NCI-H748 (cell line): Measurements from ENCODE around the gene CCDC40.

Experiments
- DNase-seq: peaks from one replicate; lab custom pipeline; 2025; ENCODE audit not compliant: unreplicated experiment; lab: John Stamatoyannopoulos, UW

The CCDC40 gene

DNA sequence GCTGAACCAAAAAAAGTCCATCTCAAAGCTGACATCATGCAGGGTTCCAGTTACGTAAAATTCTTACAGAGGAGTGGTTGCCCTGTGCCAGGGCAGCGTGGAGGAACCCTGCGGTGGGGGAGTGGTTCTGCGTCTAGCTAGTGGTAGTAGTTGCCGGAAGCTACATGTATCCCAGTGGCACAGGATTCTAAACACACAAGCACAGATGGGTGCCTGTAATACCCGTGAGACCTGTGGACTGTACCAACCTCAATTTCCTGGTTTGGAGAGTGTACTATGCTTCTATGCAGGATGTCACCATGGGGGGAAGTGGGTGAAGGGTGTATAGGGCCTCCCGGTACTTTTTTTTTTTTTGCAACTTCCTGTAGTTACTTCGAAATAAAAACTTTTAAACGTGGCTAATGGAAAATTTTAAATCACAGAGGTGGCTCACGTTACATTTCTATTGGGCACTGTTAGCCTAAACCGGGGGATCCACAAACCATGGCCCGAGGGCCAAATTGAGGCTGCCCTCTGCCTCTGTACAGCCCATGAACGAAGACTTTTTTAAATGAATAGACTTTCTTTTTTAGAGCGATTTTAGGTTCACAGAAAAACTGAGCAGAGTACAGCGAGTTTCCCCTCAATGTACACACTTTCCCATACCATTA, 39.3 kb upstream of the CCDC40 start:
- no peak for DNase-seq

DNA sequence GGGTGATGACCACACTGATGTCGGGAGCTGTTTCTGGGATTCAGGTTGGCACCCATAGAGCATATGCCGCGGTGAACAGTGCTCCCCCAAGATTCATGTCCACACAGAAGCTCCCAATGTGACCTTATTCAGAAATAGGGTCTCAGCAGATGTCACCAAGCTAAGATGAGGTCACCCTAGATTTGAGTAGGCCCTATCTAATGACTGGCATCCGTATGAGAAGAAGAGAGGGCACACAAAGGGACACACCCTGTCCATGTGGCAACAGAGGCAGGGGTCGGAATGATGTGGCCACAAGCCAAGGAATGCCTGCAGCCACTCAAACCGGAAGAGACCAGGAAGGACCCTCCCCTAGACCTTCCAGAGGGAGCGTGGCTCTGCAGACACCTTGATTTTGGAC, 36.3 kb upstream of the CCDC40 start:
- no peak for DNase-seq

DNA sequence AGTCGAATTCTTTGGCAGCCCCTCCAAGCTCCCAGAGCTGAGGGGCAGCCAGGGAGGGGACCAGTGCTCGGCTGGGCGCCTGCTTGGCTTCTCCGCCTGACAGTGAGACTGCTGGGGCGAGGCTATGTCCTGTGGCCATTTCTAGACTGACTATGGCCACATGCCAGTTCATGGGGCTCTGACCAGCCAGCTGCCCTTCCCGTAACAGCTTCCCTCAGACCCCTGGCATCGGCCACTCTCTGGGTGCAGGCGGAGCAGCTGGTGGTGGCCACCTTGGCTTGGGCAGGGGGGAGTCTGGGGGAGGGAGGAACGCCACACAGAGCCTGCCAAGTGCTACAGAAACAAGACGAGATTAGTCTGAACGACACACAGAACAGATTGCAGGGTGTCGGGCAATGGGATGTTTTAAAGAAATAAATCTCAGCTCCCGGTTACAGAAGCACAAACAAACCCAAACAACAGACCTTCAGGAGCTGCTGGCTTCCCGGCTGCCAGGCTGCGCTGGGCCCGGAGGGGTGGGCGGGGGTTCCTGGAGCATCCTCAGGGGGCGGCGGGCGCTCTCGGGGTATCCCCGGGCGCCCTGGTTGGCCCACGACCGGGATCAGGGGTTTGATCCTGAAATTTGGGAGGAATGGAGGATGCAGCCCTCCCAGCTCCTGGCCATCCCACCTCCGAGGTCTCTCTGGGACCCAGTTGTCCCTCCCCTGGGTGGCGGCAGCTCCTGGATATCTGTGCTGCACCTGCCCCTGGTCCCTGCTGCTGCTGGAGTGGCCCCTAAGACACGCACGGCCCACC, 35.3 kb upstream of the CCDC40 start:
- DNase-seq: no peak

DNA sequence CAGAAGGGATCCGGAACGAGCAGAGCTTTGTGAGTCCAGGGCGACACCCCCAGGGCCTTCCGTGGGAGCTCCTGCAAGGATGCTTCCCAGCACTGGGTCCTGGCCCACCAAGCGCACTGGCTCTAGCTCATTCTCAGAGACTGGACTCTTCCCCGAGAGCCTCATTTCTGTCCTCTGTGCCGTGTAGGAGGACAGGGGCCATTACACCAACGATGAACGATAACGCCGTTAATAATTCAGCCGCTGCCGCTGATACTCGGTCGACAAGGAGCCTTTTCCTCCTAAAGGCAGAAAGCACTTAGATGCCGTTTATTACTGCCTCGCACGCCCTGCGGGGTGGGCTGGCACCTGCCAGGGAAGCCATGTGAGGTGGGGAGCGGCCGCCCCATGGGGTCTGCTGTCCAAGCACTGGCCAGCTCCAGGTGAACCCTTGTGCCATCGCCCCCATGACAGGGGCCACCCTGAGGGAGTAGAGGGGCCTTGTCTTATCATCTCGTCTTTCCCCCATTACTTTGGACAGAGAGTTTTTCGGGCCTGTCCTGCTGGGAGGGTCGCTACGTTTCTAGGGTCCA, 34.3 kb upstream of the CCDC40 start:
- no peak for DNase-seq

DNA sequence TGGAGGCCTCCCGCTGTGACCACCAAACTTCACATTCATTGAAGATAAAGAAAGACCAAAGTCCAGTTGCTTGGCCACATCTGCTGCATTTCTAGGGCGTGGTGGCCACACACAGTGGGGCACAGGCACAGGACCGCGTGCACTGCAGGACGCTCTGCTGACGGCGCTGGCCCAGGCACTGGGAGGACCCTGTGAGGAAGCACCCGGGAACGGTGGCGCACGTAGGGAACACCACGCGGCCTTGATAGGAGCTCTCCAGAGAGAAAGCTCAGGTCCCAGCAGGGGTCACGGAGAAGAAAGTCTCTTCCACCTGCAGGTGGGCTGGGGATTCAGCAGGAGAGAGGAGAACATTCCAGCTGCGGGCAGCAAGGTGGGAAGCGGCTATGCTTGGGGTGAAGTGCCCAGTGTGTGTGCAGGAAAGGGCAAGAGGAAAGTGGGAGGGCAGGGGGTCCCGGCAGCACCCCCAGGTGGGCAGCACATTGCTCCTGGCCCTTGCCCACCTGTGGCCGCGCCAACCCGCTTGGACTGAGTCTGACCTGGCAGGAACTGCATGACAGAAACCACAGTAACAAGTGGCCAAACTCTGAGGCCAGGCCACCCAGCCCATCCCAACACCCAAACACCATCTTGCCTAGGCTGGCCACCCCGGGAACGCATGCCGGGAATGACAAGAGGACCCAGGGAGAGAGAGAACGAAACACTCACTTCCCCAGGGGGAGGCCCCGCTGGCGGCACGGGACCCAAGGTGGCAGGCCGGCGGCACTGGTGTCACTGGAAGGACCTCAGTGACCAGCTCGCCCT, 33.6 kb upstream of the CCDC40 start:
- DNase-seq: no peak

DNA sequence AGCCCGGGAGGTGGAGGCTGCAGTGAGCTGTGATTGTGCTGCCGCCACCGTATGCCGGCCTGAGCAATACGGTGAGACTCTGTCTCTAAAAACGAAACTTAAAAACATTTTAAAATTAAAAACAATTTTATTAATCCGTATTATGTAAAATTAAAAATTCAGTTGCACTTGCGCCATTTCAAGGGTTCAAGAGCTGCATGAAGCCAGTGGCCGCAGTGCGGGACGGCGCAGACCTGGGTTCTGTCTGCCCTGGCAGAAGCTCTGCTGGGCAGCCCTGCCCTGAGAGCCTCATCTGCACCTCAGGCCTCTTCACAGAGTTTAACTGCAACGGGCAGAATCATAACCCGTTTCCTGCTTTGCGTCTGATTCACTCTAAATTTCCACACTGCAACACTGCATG, 32.5 kb upstream of the CCDC40 start:
- DNase-seq: no peak

DNA sequence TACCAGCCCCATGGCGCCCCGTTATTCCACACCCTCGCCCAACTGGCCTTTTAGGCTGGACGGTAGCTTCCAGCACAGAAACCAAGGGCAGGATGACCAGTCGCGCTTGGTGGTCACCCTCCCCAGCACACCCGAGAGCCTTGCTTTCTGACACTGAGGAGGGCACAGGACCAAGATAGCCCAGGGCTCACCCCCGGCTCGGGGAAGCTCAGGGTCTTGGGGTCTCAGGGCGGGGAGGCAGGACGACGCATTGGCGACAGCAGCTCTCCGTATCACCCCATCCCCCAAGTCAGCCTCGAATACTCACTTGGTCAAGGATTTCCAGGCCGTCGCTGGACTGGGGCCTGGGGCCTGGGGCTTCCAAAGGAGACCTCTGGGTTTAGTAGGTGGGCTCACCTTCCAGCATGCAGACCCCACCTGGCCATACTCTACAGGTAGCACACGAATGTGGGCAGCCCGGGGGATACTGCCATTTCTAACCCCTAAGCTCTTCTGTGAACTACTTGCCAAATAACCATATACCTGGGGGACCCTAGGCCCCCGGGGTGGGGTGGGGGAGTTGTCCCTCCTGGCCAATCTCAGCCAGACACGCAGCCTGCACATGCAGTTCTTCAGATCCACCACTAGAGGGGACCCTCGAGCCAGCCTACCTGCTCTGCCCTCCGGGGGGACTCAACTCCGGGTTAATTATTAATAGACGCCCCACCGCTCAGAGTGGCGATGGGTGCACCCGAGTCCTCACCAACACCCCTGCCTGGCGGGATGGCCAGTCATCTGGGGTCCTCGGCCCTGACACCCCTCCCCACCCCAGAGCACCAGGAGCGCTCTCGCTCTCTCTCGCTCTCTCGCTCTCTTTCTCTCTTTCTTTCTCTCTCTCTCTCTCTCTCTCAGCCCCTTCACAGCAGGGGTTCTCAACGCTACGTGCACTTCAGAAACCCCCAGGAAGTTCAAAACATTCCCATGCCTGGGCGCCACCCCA, 30.8 kb upstream of the CCDC40 start:
- DNase-seq: peak; percentile 27

DNA sequence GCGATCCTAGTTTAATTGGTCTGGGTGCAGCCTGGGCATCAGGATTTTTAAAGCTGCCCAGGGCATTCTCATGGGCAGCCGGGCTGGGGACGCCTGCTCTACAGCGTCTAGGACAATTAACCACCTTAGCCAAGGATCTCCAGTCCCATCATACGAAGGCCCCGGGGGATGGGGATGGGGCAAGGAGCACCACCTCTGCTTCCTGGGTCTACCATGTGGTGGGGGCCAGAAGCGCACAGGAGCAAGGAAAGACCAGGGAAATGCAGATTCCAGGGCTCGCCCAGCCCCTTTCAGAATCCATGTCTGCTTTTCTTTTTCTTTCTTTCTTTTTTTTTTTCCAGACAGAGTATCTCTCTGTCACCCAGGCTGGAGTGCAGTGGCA, 30.1 kb upstream of the CCDC40 start:
- no peak for DNase-seq

DNA sequence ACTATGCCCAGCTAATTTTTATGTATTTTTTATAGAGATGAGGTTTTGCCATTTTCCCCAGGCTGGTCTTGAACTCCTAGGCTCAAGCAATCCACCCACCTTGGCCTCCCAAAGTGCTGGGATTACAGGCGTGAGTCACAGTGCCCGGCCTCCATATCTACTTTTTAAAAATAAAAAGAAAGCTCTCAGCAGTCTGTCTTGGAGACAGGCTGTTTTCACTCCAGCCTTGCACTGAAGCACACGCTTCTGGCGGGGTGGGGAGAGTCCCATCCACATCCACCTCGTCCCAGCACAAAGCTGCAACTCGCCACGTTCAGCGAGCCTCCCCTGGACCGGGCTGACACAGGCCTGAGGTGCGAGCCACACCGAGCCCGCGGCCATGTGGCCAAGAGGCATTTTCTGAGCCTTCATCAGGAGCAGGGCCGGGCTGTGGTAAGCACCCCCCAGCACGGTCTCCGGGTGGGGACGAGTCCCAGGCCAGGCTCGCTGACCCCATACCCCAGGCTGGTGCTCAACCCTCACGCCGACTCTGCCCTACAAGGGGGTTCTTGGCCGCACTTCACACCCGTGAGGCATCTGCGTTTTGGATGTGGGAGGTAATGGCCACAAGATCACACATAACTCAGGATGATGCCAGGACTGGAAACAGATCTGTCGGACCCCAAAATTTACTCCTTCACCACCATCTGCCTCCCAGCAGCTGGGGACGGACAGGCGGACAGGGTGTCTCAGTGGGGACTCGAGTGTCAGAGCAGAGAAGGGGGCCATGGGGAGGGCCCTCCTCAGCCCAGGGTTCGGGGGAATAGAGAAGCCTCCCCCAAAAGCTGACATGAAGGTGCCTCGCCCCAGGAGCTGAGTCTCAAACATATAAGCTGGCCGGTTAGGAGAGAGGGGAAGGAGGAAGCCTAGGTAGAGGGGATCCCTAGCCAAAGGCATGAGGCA, 29.4 kb upstream of the CCDC40 start:
- no peak for DNase-seq

DNA sequence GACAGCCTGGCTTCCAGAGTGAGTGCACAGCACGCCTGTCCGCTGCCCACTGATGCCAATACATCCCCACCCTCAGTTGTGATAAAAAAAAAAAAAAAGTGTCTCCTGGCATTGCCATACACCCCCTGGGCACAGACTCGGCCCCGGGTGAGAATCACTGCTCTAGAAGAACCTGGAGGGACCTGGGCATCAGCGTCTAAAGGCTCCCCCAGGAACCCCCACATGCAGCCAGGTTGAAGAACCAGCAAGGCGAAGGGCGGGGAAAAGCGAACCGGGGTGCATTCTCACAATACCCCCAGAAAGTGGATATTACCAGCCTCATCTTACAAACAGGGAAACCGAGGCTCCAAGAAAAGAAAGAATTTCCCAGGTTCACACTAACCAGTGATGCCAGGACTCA, 28.5 kb upstream of the CCDC40 start:
- DNase-seq: no peak

DNA sequence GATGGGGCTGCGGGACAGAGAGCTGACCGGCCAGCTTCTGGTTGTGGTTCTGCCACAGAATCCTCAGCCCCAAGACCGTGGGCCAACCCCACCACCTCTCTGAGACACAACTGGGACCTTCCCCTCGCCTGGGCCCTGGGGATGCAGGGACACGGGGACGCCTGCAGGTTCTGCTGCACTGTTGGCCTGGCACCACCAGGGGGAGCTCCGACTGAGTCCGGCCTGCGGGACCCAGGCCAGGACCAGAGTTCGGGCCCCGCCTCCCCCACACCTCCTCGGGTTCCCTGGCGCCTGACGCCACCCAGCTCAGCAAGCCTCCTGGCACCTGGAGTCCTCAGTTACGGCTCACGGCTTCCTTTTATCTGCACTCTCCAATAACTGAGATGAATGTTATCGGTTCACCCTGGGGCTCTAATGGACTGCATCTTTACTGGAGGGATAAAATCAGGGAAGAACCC, 28.0 kb upstream of the CCDC40 start:
- DNase-seq: peak; percentile 55

DNA sequence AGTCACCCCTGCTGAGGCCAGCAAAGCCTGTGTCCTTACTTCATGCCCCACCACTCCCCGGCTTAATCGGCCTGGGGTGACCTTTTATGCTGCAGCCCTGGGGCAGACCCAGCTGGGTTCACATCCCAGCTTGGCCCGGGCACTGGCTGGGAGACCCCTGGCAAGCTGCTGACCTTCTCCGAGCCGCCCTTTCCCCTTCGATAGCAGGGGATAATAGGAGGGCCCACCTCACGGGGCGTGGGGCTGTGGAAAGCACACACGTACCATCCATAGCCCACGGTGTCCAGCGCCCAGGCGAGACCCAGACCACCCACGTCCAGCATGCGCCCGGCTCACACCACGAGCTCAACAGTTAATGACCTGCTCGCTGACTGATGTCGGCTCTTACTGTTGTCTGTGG, 27.6 kb upstream of the CCDC40 start:
- no peak for DNase-seq

DNA sequence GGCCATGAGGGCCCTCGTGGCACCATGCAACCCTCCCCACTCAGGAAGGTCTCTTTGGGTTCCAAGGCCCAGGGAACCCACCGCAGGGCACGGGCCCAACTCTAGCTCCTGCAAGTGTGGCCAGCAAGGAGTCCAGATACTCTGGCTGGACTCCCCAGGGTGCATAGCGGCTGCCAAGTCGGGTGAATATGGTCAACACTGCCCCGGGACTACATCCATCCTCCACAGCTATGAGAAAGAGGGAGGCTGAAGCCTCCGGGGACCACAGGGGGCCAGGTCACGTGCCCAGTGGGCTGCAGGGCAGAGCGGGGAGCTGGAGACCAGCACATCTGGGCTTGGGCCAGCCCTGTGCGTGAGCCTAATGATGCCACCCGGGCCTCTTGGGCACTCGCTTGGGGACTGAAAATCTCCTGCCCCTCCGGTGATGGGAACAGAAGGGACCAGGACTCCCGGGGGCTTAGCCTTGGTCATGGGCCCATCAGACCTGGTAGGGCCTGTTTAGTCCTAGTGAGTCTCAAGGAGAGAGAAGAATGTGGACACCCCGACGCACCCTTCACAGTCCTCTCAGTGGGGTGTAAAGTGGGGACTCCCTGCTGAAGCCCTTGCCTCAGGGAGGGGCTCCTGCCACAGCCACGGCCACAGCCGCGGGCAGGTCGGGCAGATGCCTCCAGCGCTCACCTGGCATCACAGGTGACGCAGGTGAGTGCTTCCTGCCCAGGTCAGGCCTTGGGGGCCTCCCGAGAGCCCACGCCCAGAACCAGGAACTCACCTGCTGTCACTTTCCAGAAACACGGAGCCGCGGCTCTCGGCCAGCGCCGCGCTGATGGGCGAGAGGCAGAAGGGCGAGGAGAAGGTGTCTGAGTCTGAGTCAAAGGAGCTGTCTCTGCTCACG, 26.8 kb upstream of the CCDC40 start:
- DNase-seq: no peak

DNA sequence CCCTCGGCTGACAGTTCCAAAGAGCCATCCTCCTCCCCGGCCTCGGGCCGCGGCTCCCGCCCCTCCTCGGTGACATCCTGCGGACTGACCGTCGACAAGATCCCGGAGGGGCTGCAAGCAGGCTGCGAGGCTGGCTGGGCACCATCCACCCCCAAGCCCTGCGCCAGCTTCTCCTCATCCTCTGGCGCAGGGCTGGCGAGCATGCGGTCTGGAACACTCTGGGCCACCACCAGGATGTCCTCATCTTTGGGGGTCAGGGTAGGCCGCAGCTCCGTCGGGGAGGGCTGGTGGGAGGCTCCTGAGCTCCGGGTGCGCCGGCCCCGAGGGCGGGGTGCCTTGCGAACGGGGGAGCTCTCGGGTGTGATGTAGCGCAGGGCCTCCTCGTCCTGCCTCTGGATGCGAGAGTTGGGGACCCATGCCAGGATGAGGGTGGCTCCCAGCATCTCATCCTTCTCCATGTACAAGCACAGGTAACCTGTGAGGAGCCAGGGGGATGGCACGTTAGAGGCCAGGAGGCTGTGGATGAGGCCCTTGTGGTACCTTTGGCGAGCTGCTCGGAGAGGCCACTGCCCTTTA, 26.1 kb upstream of the CCDC40 start:
- no peak for DNase-seq

DNA sequence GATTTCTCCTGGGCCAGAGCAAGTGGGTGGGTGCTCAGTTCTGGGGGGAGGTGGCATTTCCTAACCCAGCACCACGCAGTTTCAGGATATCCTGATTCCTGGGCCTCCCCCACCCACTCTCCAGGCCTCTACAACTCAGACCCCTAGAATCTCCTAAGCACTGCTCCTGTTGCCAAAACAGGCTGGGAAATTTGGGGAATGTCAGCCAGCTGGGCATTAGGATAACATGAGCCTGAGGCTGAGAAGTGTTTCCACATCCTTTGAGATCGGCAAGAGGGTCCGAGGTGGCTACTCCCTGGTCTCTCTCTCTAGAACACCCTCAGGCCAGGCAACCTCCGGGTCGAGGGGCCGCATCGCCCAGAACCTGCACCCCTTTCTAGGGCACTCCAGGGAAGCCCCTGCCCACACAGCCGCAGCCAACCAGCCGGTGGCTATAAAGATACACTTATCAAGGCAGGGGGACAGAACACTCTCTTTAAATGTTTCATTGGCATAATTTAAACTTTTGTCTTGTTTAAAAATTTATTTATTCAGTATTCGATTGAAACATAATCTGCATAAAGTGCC, 24.4 kb upstream of the CCDC40 start:
- no peak for DNase-seq

DNA sequence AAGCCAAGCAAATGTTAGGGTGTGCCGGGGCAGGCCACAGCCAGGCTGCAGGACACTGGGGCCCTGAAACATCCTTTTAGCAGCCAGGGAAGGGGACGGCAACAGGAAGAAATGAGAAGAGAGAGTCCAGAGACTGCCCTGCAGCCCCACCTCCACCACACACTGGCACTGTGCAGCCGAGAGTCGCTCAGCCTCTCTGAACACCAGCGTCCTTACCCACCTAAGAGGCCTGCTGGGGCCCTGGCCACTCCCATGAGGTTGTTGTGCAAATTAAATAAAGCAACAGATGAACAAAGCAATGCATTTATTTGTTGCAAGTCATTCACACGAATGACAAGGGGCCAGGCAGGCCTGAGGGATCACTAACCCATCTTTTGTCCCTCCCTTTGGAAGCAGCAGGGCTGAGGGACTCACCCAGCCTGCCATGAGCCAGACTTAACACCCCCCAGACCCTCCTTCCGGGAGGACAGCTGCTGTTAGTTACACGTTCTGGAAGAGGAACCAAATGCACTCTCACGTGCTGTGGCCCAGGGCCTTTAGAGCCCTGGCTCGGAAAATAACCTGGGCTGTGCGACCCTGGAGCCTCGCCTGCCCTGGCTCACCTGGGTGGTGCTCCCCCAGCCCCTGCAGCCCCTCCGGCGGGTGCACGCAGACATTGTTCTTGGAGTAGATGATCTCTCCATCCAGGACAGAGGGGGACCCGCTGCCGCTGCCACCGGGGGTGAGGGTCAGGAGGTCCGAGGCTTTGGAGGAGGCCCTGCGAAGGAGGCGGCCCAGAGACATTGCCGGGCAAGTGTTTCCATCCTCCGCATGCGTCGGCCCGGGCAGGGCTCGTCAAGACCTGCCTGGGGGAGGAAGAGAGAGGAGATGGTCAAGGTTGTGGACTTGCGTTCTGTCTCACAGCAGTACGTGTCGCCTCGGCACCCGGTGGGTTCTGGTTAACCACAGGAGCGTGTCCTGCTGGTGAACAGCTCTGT, 23.4 kb upstream of the CCDC40 start:
- DNase-seq: no peak
